Superior temporal gyrus (tissue), 1 donor: ENCODE results near the gene LZTS2.
A peak's percentile ranks its signal among the peaks of the same experiment; 100 is the strongest.

Experiments used
- DNase-seq: peaks from one replicate; pipeline ENCODE4 v3.0.0-alpha.2; 2016; ENCODE audit errors: extremely low spot score

Gene LZTS2

DNA sequence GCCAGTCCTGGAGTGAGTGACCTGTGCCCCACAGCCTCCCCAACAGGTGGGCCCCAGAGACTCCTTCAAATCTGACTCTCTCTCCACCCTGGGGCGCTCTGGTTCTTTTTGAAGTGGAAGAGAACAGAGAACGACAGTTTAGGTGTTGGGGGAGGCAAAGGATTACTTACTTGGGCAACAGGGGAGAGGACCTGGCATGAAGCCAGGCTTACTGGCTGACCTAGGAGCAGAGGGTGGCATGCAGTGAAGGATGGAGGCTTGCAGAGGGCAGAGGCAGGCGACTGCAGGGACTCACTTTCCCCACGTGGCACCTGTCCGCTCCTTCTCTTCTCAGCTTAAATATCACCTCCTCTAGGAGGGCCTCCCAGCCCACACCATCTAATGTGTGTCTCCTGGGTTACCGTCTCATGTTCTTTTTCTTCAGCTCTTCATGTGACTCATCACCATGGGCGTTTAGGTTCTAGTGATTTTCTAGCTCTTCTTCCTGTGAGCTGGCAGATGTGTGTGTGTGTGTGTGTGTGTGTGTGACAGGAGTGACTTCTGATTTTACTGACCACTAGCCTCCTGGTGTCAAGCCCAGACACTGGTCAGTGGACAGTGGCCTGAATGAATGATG lies 15.5 kb downstream of the LZTS2 start:
- no peak for DNase-seq

DNA sequence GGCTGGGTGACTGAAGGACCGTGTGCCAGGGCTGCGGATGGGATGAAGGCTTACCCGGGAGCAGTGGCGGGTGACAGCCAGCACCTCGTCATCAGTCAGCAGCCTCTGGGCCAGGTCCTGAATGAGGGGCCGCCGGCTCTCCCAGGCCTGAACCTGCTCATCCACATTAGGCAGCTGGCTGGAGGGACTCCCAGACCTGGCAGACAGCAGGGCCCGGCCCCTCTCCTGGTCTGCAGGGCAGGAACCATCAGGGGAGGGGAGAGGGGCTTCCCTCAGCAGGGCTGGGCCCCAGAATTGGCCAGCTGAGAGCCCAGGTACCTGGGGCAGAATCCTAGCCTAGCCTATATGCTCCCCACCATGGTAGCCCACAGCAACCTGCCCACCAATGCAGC lies 16.0 kb downstream of the LZTS2 start:
- DNase-seq, result no peak

- DNase-seq, result no peak
Observed at GRCh38 chr10:101016814-101017213, 17.2 kb downstream of the LZTS2 start.

DNA sequence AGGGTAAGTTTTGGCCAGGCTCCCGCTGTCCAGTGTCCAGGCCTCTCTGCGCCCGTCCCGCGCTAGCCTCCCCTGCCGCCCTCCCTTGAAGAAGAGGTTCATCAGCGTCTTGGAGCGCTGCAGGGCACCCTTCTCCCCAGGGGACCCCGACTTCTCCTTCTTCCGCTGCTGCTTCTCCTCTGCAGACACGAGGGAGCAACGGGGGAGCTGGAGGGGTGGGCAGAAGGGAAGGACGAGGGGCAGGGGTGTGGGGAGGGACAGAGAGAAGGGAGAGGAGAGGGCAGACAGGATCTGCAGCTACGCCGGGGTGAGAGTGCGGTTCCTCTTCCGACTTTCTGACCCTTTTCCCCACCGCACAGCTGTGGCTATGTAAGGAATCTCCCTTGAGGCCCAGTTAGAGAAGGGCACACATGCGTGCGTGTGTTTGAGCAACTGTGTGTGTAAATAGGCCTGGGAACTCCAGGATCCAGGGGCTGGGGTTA lies 18.6 kb downstream of the LZTS2 start:
- no peak for DNase-seq

GRCh38 chr10:101018600-101019439 lies 19.2 kb downstream of the LZTS2 start:
- peak; percentile 84 for DNase-seq

DNA sequence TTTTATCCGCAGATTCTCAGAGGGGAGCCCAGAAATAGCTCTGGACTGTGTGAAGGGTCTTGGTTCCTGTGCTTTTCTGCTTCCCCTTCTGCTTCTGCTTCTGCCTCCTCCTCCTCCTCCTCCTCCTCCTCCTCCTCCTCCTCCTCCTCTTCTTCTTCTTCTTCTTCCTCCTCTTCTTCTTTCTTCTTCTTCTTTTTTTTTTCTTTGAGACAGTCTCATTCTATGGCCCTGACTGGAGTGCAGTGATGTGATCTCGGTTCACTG lies 19.8 kb downstream of the LZTS2 start:
- DNase-seq, result no peak

GRCh38 chr10:101020427-101021075 lies 20.9 kb downstream of the LZTS2 start:
- no peak for DNase-seq

GRCh38 chr10:101021239-101021638 lies 21.6 kb downstream of the LZTS2 start:
- no peak for DNase-seq

DNA sequence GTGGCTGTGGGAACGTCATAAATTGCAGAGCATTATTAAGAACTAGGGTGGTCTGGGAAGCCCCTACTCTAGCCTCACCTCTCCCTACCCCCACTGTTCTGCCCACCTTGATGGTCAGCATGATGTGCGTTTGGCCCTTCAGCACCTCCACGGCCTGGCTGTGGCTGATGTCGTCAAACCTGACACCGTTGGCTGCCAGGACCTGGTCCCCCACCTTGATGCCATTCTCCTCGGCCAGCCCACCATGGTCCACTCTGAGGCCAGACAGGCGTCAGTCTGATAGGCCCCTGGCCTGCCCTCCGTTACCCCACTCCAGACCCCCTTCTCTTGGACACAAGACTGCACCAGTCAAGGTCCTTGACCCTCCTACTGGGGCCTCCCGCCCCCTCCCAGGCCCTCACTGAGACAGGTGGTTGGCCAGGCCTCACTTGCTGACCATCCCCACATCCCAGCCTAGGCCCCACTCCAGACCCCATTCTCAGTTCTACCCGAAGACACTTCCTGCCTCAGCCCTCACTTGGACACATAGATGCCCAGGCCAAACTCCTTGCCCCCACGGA lies 22.2 kb downstream of the LZTS2 start:
- no peak for DNase-seq

DNA sequence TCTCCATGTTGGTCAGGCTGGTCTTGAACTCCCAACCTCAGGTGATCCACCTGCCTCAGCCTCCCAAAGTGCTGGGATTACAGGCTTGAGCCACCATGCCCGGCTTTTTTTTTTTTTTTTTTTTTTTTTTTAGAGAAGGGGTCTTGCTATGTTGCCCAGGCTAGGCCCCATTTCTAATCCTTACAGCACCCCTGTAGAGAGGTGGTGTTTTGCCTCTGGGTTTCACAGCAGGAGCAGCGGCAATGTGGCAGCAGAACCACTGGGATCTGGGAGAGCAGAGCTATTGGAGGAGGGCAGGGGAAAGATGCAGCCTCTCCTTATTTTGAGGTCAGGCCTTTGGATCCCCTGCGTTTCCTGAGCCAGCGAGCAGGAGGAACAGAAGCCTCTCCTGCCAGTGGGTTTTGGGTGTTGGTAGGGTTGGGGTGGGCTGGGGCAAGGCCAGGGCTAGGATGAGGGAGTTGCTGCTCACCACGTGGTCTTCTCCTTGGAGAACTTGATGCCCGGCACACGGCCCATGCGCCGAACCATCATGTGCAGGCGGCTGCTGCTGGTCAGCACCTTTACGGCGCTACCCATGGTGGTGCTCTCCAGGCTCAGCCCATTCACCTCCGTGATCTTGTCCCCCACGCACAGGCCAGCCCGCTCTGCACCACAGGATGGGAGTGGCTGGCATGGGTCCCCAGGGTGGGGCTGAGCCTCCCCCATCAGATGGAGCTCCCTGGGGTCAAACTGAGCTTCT lies 23.5 kb downstream of the LZTS2 start:
- DNase-seq, result no peak

DNA sequence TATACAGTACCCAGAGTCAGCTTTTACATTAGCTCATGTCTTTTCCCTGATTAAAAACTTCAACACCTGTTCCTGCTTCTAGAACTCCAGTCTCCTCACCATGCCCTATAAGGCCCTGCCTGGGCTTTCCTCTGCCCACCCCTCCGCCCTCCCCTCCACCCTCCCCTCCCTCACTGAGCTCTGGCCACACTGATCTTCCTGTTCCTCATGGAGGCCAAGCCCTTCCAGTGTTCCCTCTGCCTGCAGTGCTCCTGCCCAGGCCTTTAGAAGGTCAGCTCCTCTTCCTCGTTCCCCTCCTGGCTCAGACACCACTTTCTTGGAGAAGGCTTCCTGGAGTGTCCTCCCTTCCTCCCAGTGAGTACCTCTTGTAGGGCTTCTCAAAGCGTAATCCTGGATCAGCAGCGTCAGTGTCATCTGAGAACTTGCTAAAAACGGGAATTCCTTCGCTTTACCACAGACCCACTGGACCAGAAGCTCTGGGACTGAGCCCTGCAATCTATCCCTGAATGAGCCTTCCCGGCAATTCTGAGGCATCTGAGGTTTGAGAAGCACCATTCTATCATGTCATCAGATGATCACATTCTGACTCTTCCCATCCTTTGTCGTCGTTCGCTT lies 27.6 kb downstream of the LZTS2 start:
- DNase-seq, result no peak

DNA sequence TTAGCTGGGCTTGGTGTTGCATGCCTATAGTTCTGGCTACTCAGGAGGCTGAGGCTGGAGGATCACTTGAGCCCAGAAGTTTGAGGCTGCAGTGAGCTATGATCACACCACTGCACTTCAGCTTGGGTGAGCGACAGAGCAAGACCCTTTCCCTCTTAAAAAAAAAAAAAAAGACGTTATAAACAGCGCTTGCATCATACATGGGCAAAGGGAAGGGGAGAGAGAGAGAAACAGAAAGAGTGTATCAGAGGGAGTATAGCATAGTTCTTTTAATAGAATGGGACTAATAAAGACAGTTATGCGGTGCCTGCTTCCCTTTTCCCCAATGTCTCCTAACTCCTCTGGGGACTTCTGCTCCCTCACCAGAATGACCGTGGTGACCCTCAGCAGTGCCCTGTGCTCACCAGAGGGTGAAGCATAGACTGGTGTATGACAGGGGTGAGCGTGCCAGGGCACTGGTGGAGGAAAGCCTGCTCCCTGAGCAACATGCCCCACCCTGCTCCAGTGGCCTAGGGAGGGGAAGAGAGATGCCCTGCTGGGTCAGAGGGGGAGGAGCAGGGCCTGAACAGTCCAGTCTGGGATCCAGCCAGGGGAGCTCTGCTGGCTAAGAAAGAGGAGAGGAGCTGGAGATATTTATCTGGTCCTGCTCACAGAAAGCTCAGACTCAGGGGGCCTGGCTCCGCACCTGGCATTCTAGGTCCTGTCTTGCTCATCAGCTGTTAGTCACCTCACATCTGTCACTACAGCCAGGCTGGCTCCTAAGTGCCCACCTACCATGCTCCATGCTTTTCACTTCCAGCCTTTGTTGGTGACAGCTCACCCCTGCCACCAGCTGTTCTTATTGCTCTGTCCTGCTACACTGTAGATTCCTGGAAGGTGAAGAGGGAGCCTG lies 29.1 kb downstream of the LZTS2 start:
- no peak for DNase-seq

- no peak for DNase-seq
Observed at GRCh38 chr10:101029520-101030295, 30.1 kb downstream of the LZTS2 start.

DNA sequence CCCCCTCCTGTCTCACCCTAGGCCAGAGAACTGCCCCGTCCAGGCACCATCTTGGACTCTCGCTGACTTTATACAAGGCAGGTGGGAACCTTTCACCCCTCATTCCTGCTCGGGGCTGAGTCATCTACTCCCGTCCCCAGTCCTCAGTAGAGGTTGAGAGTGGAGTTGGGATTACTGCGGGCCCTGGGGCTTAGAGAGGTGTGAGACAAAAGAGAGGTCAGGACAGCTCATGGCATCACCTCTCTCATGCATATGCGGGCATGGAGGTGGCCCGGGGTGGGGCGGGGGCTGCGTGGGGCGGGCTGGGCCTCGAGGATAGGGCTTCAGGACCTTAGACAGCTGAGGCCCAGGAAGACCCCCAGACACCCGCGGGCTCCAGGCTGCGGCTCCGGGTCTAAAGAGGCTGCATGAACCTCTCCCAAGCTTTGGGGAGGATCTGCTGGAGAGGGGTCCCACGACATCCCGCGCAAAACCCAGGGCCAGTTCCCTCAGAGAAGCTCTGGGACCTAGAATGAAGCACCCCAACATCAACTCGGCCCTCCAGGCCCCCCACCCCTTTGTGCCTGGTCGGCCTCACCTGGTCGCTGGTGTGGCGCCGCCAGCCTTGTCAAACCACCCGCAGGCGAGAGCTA lies 31.0 kb downstream of the LZTS2 start:
- no peak for DNase-seq

- peak; percentile 97 for DNase-seq
Observed at GRCh38 chr10:101031128-101031795, 31.7 kb downstream of the LZTS2 start, which contains the start of the genes PDZD7 and SFXN3. Gene PDZD7, minus strand, starts transcription at chr10:101031129. Its CDS starts 910 bp downstream, at chr10:101030219. Gene SFXN3, plus strand, starts transcription at chr10:101031234. Its CDS starts 3,461 bp downstream, at chr10:101034695.

DNA sequence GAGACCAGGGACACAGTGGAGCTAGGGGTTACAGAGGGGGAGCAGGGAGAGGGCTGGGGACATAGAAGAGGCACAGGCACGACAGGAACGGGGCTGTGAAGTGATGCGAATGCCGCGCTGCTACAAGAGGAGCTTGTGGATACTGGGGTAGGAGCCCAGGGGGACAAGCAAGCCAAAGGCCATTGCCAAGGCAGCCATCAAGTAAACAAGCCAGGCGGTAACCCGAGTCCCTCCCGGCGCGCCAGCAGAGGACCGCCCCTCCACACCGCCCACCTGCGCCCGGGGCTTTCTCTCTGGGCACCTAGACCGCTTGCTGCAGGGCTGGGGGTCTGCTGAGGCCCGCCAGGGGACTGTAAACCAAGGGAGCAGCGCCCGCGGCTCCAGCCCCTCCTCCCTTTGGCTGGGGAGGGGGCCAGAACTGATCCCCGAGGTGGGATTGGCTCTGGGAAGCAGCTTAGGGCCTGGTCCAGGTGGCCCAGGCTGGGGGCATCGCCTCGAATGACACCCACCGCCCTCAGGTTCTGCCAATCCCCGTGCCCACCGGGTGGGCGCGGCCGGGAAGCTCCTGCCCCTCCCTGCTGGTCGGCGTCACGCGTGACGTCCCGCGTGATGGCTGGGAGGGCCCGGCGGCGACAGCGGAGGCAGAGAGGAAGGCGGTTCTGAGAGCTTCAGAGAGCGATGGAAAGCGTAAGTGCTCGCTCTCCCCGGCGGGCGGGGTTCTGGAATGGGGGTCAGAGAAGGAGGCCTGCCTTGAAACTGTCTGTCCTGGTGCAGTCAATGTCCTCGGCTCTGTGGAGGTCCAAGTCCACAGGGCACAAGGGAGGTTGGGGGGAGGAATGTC lies 32.4 kb downstream of the LZTS2 start:
- DNase-seq, result peak; percentile 88

- DNase-seq, result peak; percentile 82
Observed at GRCh38 chr10:101032637-101033224, 33.1 kb downstream of the LZTS2 start.
